GM12873 (cell line): ENCODE results near the gene NATD1.

Source experiments
- TF ChIP-seq, protein P1 (sequence below): IDR thresholded peaks from 2 replicates; pipeline ENCODE4 v1.5.1; 2012; ENCODE audit warnings: low read depth, mild to moderate bottlenecking, moderate library complexity, low read length, control low read depth; ENCODE audit not compliant: insufficient read depth; ENCODE audit errors: missing control alignments

NATD1 gene

DNA sequence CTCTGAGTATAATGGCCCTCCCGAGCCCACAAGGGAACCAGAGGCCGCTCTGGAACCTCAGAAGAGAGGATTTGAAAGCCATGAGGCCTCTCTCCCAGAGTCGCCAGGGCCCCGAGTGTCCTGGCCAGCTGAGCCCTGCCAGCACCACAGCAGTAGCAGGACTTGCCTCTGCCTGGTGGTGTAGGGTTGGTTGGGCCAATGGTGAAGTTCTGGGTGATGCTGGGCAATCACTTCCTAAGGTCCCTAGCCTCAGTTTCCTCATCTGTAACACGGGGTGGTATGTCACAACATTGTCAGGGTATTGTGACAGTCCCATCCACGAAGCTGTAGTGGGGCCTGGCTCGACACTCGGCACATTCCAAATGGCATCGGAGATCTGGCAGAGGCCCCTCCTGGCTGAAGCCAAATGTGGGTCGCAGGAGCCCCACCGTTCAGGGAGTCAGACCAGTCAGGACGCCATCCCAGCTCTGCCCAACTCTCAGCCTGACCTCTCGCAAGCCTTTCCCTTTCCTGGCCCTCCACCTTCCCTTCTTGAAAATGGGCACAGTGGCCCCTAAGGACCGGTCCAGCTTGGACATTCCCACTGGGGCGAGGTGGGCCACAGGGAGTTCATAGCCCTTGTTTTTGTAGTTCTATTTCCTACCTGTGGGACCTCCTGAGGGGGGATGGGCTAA, 1.7 kb downstream of the NATD1 start:
- TF ChIP-seq, protein P1, sequence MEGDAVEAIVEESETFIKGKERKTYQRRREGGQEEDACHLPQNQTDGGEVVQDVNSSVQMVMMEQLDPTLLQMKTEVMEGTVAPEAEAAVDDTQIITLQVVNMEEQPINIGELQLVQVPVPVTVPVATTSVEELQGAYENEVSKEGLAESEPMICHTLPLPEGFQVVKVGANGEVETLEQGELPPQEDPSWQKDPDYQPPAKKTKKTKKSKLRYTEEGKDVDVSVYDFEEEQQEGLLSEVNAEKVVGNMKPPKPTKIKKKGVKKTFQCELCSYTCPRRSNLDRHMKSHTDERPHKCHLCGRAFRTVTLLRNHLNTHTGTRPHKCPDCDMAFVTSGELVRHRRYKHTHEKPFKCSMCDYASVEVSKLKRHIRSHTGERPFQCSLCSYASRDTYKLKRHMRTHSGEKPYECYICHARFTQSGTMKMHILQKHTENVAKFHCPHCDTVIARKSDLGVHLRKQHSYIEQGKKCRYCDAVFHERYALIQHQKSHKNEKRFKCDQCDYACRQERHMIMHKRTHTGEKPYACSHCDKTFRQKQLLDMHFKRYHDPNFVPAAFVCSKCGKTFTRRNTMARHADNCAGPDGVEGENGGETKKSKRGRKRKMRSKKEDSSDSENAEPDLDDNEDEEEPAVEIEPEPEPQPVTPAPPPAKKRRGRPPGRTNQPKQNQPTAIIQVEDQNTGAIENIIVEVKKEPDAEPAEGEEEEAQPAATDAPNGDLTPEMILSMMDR, result no peak

DNA sequence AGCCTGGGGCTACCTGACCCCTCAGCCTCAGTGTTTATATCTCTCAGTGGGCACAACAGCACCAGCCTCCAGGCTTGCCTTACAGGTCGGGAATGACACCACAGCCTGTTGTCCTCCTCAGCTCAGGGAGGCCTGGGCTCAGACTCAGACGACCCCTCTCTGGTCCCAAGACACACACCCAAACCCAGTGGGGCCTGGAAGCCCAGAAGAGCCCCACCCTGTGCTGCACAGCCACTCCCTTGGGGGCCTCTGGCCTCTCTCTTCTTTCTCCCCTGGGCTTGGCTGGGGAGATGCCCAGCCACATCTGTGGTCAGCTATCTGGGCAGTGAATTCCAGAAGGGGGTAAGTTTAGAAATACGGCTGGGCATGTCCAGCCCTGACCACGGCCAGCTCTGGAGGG, 2.4 kb downstream of the NATD1 start:
- TF ChIP-seq, protein P1, result no peak

DNA sequence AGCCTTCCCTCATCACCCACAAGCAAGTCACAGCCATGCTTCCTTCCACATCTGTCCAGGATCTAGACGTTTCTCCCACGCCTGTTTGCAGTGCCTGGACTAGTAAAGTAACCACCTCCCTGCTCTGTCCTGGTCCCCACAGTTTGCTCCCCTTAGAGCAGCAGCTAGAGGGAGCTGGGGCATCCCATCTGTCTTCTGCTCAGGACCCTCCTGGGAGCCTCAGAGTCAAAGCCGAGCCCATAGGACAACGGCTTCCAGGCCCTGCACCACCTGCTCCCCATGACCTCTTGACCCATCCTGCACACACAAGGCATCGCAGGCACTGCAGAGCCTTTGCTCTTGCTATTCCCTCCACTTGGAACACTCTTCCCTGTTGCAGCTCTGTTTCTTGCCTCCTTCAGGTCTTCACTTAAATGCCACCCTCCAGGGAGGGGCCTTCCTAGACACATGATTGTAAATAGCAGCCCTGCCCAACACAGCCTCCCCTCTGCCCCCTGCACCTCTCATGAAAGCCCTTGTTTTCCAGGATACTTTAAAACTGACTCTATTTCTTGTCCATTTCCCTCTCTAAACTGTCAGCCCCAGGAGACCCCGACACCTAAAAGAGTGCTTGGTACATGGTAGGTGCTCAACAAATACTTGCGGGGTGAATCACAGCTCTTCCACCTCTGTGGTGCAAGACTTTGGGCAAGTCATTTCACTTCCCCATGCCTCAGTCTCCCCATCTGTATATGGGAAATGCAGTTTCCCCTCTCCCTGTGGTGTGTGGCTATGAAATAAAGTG, 3.1 kb downstream of the NATD1 start:
- TF ChIP-seq, protein P1, result no peak

DNA sequence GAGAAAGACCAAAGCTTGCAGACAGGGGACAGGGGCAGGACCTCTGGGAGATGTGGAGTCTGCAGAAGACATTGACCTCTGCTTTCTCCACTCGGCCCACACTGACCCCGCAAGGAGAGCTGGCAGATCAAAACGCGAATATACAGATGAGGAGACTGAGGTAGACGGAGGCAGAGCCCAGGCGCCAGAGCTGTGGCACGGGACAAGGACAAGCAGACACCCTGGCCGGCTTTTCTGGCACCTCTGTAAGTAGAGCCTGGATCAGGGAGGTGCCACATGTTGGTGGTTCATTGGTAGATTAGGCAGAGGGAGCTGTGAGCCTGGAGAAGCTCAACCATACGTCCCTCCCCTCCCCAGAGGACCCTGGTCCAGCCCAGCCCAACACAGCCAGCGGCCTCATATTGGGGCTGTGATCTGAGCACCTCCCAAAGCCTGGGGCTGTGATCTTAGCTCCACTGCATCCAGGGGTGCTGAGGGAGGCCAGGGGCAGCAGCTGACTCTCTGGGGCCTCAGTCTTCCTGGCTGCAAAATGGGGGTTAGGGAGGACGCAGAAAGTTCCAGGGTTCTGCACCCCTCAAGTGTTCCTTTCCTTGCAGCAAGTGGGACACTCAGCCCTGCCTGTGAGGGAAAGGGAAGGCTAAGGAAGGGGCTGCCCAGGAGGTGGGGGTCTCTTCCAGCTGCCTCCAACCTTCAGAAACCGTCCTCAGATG, 4.0 kb downstream of the NATD1 start:
- TF ChIP-seq, protein P1, result no peak

DNA sequence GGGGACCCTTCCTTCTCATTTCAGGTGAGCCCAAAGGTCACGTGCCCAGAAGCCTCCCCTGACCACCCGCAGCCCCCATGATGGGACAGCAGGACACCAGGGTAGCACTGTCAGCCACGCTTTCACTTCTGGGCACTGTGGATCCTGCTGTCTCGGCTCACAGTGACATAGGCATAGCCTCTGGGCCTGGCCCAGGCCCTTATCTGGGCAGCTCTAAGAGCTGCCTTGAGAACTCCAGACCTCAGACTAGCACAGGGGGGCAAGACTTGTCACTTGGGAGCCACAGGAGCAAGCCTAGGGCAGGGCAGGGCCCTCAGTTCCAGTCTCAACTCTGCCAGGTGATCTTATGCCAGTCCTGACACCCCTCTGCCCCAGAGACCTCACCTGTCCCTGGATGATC, 4.7 kb downstream of the NATD1 start:
- TF ChIP-seq, protein P1, result no peak

DNA sequence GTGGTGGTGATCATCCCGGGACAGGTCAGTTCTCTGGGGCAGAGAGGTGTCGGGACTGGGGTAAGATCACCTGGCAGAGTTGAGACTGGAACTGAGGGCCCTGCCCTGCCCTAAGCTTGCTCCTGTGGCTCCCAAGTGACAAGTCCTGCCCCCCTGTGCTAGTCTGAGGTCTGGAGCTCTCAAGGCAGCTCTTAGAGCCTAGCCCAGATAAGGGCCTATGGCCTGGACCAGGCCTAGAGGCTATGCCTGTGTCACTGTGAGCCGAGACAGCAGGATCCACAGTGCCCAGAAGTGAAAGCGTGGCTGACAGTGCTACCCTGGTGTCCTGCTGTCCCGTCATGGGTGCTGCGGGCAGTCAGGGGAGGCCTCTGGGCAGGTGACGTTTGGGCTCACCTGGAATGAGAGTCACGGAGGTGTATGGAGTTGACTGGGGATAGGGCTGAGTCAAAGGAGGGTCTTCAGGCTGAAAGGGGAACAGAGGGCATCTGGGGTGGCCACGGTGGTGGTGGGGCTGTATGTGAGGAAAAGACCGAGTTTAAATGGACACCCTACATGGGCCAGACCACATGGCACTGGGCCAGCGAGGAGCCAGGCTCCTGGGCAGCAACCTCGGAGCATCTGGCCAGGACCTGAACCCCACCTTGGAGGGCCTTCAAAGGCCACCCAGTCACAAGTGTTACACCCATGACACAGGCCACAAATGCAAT, 5.5 kb downstream of the NATD1 start:
- TF ChIP-seq, protein P1, result no peak
